WTC11 (cell line): Measurements from ENCODE around the gene MFNG.

Source experiments
- ATF1 ChIP-seq: sonication (generic); formaldehyde crosslinking; IDR thresholded peaks from 2 replicates; pipeline ENCODE4 v1.8.1; 2023; ENCODE audit warnings: mild to moderate bottlenecking, moderate library complexity, missing genetic modification reagents
- CREM ChIP-seq: sonication (generic); formaldehyde crosslinking; IDR thresholded peaks from 2 replicates; pipeline ENCODE4 v1.8.1; 2022; ENCODE audit warnings: mild to moderate bottlenecking, missing genetic modification reagents, moderate library complexity
- CTCF ChIP-seq: fragments of 200-600 bp; IDR thresholded peaks from 2 replicates; pipeline ENCODE4 v1.8.0; 2022; ENCODE audit warnings: antibody characterized with exemption
- FOXK1 ChIP-seq: sonication (generic); formaldehyde crosslinking; IDR thresholded peaks from 2 replicates; pipeline ENCODE4 v1.8.0; 2022; ENCODE audit warnings: mild to moderate bottlenecking, moderate library complexity, missing genetic modification reagents
- IRF2 ChIP-seq: sonication (generic); formaldehyde crosslinking; IDR thresholded peaks from 2 replicates; pipeline ENCODE4 v1.8.0; 2022; ENCODE audit warnings: low read depth, missing genetic modification reagents, borderline replicate concordance
- NFE2L1 ChIP-seq: sonication (generic); formaldehyde crosslinking; IDR thresholded peaks from 2 replicates; pipeline ENCODE4 v1.8.1; 2023; ENCODE audit warnings: missing genetic modification reagents
- NR3C1 ChIP-seq: sonication (generic); formaldehyde crosslinking; conservative IDR thresholded peaks from 2 replicates; pipeline ENCODE4 v1.8.1; 2023; ENCODE audit warnings: low read depth, mild to moderate bottlenecking, missing genetic modification reagents
- ZNF219 ChIP-seq: sonication (generic); formaldehyde crosslinking; IDR thresholded peaks from 2 replicates; pipeline ENCODE4 v1.8.0; 2023; ENCODE audit warnings: missing genetic modification reagents, mild to moderate bottlenecking, borderline replicate concordance
- TF ChIP-seq, protein P1 (sequence below): sonication (generic); formaldehyde crosslinking; IDR thresholded peaks from 2 replicates; pipeline ENCODE4 v1.8.0; 2022; ENCODE audit warnings: mild to moderate bottlenecking, missing genetic modification reagents

- TF ChIP-seq ATF1, result no peak
- no peak for TF ChIP-seq CTCF
- TF ChIP-seq, protein P1, sequence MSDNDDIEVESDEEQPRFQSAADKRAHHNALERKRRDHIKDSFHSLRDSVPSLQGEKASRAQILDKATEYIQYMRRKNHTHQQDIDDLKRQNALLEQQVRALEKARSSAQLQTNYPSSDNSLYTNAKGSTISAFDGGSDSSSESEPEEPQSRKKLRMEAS (CRISPR knock-in tag), result no peak
- no peak for TF ChIP-seq CREM
- no peak for TF ChIP-seq NR3C1 (CRISPR knock-in tag)
- TF ChIP-seq NFE2L1 (CRISPR knock-in tag), result no peak
- no peak for TF ChIP-seq IRF2 (CRISPR knock-in tag)
- no peak for TF ChIP-seq FOXK1 (CRISPR knock-in tag)
- no peak for TF ChIP-seq ZNF219
These were observed 1.4 kb downstream of the MFNG start for GRCh38 chr22:37484480-37485394.
